Psoas muscle (tissue), 8 donors: Measurements from ENCODE around the gene RNASE4. TPM values are rescaled to one million over a fixed set of nuclear protein-coding genes. Genes with fewer than 3 reads are reported as not detected.
"Not testable (repeated sequence)": the region's sequence is repeated elsewhere in the genome, so short reads cannot be mapped to it uniquely, and the experiment has no call there.

Experiments used
- ATAC-seq, 4 donors: fragments of 200-7000 bp; cut with Tn5 transposase; one replicate each; pipeline ENCODE4 v1.9.1; 2020; ENCODE audit warnings: moderate library complexity in 3 of 4, mild to moderate bottlenecking in 2 of 4
- DNase-seq, 2 donors: peaks; one replicate each; pipeline ENCODE4 v3.0.0-alpha.2; 2020
- H3K27ac ChIP-seq: fragments of 200-600 bp; one replicate; pipeline ENCODE4 v1.8.0; 2022
- H3K27me3 ChIP-seq, 3 donors: fragments of 200-600 bp in 1 of 3; one replicate each; pipeline versions ENCODE4 v1.6.1 to v1.8.0; 2013 to 2022; ENCODE audit warnings: low read length in 2 of 3, mild to moderate bottlenecking in 2 of 3, moderate library complexity in 1 of 3; ENCODE audit not compliant: insufficient read depth in 3 of 3
- H3K36me3 ChIP-seq, 2 donors: fragments of 200-600 bp in 1 of 2; one replicate each; pipeline versions ENCODE4 v1.6.1 to v1.8.0; 2013 to 2022; ENCODE audit warnings: low read depth in 1 of 2, mild to moderate bottlenecking in 1 of 2, moderate library complexity in 1 of 2; ENCODE audit not compliant: insufficient read depth in 1 of 2
- H3K4me1 ChIP-seq: fragments of 200-600 bp; one replicate; pipeline ENCODE4 v1.8.0; 2022
- H3K4me3 ChIP-seq: fragments of 200-600 bp; one replicate; pipeline ENCODE4 v1.8.0; 2022; ENCODE audit warnings: mild to moderate bottlenecking
- H3K9me3 ChIP-seq: fragments of 200-600 bp; one replicate; pipeline ENCODE4 v1.8.0; 2022
- CTCF ChIP-seq: fragments of 200-600 bp; IDR thresholded peaks from one replicate; pipeline ENCODE4 v1.8.0; 2022; ENCODE audit warnings: antibody characterized with exemption
- WGBS, 3 donors: extraction: QIAGEN DNeasy Blood & Tissue Kit; methylation state at CpG; one replicate each; pipeline versions ENCODE4 v1.1.6 to v1.1.7; 2013; 5-methylcytosine and 5-hydroxymethylcytosine counted together
- intact Hi-C, 2 donors: fragments of 100-400 bp; cut with DNase I; formaldehyde crosslinking; loops; one replicate each; pipeline versions ENCODE4 v1.11.0 to v1.14.2; 2022
- polyA plus RNA-seq, 3 donors: library from polyadenylated mRNA; stranded (reverse); fragments of 200-250 nt; gene quantifications; one replicate each; pipeline ENCODE4 v1.2.3, GENCODE V29; 2013
- total RNA-seq, 4 donors: library from RNA; stranded (reverse); fragmentation: NEBNext Ultra II Directional in 2 of 4; extraction: Animal tissue kit (Norgen Biotek cat#: 25700) in 2 of 4; gene quantifications; one replicate each; pipeline versions ENCODE4 v1.2.1 to v1.2.4, GENCODE V29; 2021 to 2023
- donor health status: healthy with polysubstance abuse.
- donor health status: DM: no; HTN: no; CAD: no; lungs with moderate emphysema.
- donor health status: Bipolar disorder and iron deficiency.
- donor health status: healthy.
- donor health status: DM: yes; HTN: yes; CAD: no.
- donor health status: DM: no; HTN: no; CAD: no.
- donor health status: DM: no; HTN: no; CAD: no.
- donor health status: DM: yes; HTN: yes; CAD: no.

RNASE4 gene
- total and polyA plus RNA-seq, 7 donors: 0.77 to 11.1 (median 7.6) TPM

DNA sequence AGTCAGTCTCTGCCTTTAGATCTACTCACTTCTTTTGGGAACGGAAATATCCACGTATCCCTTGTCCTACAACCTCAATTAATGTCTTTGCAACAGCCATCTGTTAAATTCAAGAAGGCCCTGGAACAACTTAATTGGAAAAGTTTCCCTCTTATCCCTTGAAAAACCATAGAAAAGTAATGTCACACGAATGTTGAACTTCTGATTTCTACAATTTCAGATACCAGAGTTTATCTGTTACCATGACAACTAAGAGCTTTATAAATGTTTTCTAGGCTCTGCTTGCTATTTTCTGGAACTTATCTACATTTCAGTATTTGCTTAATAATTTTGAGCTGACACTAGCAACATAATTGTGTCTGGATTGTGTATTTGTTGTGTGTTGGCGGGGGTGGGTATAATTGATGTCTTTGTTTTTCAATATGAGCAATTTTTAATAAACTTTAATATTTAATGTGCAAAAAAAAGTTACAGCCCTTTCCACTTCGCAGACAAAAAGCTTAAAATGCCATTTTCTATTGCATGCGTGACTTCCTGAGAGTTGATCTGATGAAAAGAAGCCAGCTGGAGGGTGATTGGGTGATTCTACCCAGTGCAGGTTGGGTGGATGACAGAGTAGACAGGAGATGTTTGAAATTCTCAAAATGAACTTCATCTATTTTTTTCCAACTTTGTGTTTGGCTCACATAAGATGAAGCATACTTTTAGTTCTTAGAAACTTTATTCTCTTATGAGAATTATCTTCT lies 49.5 kb downstream of the RNASE4 start:
- WGBS, 3 donors: 39 to 49% (median 43%) methylated on average over 6 of the region's 6 CpGs
- intact Hi-C loops: no loop called here
- Histone ChIP-seq H3K36me3 (no peaks in the 10 kb centered on the region), H3K4me3 (no peak overlapping the region), H3K9me3 (no peaks in the 10 kb centered on the region), H3K27me3 (no peaks in the 10 kb centered on the region), H3K4me1 (no peaks in the 10 kb centered on the region), H3K27ac (no peak overlapping the region)
- DNase-seq (no peak), ATAC-seq (no peak)
- TF ChIP-seq CTCF: no peak

- no peaks in the 10 kb centered on the region for H3K9me3 ChIP-seq
- no peaks in the 10 kb centered on the region for H3K27me3 ChIP-seq
- ATAC-seq (no peak), DNase-seq (no peak)
- no peak overlapping the region for H3K27ac ChIP-seq
- TF ChIP-seq CTCF: no peak
- no peaks in the 10 kb centered on the region for H3K4me1 ChIP-seq
- no peak overlapping the region for H3K4me3 ChIP-seq
- intact Hi-C loops: no loop called here
- H3K36me3 ChIP-seq: no peaks in the 10 kb centered on the region
- 24 to 37% (median 29%) methylated on average over 4 of the region's 4 CpGs for WGBS, 3 donors
Measured at GRCh38 chr14:20734430-20734806, 50.1 kb downstream of the RNASE4 start.

DNA sequence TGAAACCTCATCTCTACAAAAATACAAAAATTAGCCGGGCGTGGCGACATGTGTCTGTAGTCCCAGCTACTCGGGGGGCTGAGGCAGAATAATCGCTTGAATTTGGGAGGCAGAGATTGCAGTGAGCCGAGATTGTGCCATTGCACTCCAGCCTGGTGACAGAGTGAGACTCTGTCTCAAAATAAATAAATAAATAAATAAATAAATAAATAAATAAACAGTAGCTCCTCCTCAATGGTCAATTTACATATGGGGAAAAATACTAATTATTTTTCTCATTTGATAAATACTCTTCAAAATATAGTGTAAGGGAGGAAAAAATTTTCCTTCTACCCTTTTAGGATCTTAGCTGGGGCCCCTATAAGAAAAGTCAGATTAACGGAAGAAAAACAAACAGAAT lies 53.9 kb downstream of the RNASE4 start:
- ATAC-seq, H3K36me3 ChIP-seq, H3K4me3 ChIP-seq, intact Hi-C loops, DNase-seq, H3K27me3 ChIP-seq, H3K27ac ChIP-seq, H3K4me1 ChIP-seq, H3K9me3 ChIP-seq: not testable (repeated sequence)
- 92 to 95% (median 94%) methylated on average over 7 of the region's 7 CpGs for WGBS, 3 donors

- Histone ChIP-seq H3K27me3 (peaks cover 0 to 2% (median 2%) of the 10 kb centered on the region in 3 donors), H3K27ac (no peak overlapping the region), H3K4me3 (no peak overlapping the region), H3K4me1 (no peaks in the 10 kb centered on the region), H3K36me3 (no peaks in the 10 kb centered on the region), H3K9me3 (no peaks in the 10 kb centered on the region)
- intact Hi-C loops: no loop called here
- WGBS, 3 donors: 86 to 92% (median 87%) methylated on average over 4 of the region's 4 CpGs
- no peak for TF ChIP-seq CTCF
- ATAC-seq: no peak
- DNase-seq: no peak
Measured at GRCh38 chr14:20742132-20742531, 57.8 kb downstream of the RNASE4 start.

GRCh38 chr14:20743556-20743955 lies 59.2 kb downstream of the RNASE4 start:
- H3K9me3 ChIP-seq: no peaks in the 10 kb centered on the region
- peaks cover 0 to 2% (median 2%) of the 10 kb centered on the region in 3 donors for H3K27me3 ChIP-seq
- no peaks in the 10 kb centered on the region for H3K36me3 ChIP-seq
- ATAC-seq: no peak
- intact Hi-C loops: no loop called here
- H3K4me1 ChIP-seq: no peaks in the 10 kb centered on the region
- 75 to 85% (median 76%) methylated on average over 2 of the region's 2 CpGs for WGBS, 3 donors
- H3K4me3 ChIP-seq: no peak overlapping the region
- H3K27ac ChIP-seq: no peak overlapping the region
- no peak for DNase-seq
- TF ChIP-seq CTCF: no peak
